OCI-LY7 (cell line): ENCODE data around the gene PCDHGA7. TPM values are rescaled to one million over a fixed set of nuclear protein-coding genes. Genes with fewer than 3 reads are reported as not detected.

Experiments
- BruUV-seq: library from RNA; stranded (reverse); fragments of 400-500 nt; replicated peaks from 2 replicates; lab custom pipeline; 2021; lab: Mats Ljungman, UMichigan
- CTCF ChIA-PET: fragments of 300-600 bp; sonication (Branson Sonifier 250); formaldehyde crosslinking; loops from one replicate; lab custom pipeline; 2022; ENCODE audit warnings: antibody characterized with exemption; ENCODE audit not compliant: unreplicated experiment; lab: Charles Lee
- POLR2A ChIA-PET: fragments of 300-600 bp; sonication (Branson Sonifier 250); formaldehyde crosslinking; loops from one replicate; lab custom pipeline; 2022; ENCODE audit warnings: antibody characterized with exemption; lab: Charles Lee
- DNase-seq: peaks from one replicate; pipeline ENCODE4 v3.0.0-alpha.2; 2015; ENCODE audit warnings: low spot score
- H2AFZ ChIP-seq: fragments of 200-600 bp; sonication (generic), shearing (Covaris generic); 2 replicates; pipeline ENCODE4 v1.6.1; 2014; ENCODE audit warnings: mild to moderate bottlenecking, antibody characterized with exemption, low read length, moderate library complexity
- H3K27ac ChIP-seq: fragments of 200-600 bp; sonication (generic); 2 replicates; pipeline ENCODE4 v1.5.1; 2014; ENCODE audit warnings: mixed run types, low read depth, mild to moderate bottlenecking, moderate library complexity, low read length, inconsistent platforms; ENCODE audit not compliant: poor library complexity, severe bottlenecking
- H3K36me3 ChIP-seq: fragments of 200-600 bp; sonication (generic); 2 replicates; pipeline ENCODE4 v1.6.1; 2014; ENCODE audit warnings: mild to moderate bottlenecking, antibody characterized with exemption, low read length, moderate library complexity, mixed read lengths; ENCODE audit not compliant: insufficient read depth
- H3K4me1 ChIP-seq: fragments of 200-600 bp; sonication (generic); 2 replicates; pipeline ENCODE4 v1.5.1; 2014; ENCODE audit warnings: mild to moderate bottlenecking, low read length; ENCODE audit not compliant: insufficient read depth, poor library complexity, severe bottlenecking
- H3K4me2 ChIP-seq: fragments of 200-600 bp; sonication (generic); 2 replicates; pipeline ENCODE4 v1.6.1; 2014; ENCODE audit warnings: mild to moderate bottlenecking, low read length
- H3K4me3 ChIP-seq: fragments of 200-600 bp; sonication (generic); 2 replicates; pipeline ENCODE4 v1.5.1; 2014; ENCODE audit warnings: mild to moderate bottlenecking, low read depth, low read length; ENCODE audit not compliant: poor library complexity, severe bottlenecking
- H3K79me2 ChIP-seq: fragments of 200-600 bp; sonication (generic); 2 replicates; pipeline ENCODE4 v1.6.1; 2016; ENCODE audit warnings: low read depth, mild to moderate bottlenecking, low read length, moderate library complexity, mixed read lengths; ENCODE audit not compliant: insufficient read depth
- H3K9me2 ChIP-seq: fragments of 200-600 bp; sonication (generic); 2 replicates; pipeline ENCODE4 v1.6.1; 2016; ENCODE audit warnings: mild to moderate bottlenecking, low read length, mixed read lengths; ENCODE audit not compliant: insufficient read depth
- H3K9me3 ChIP-seq: fragments of 200-600 bp; sonication (generic); 2 replicates; pipeline ENCODE4 v1.6.1; 2014; ENCODE audit warnings: mild to moderate bottlenecking, mixed run types, low read length, mixed read lengths
- H4K20me1 ChIP-seq: fragments of 200-600 bp; sonication (generic); 2 replicates; pipeline ENCODE4 v1.6.1; 2014; ENCODE audit warnings: mild to moderate bottlenecking, antibody characterized with exemption, low read length, moderate library complexity, mixed read lengths; ENCODE audit not compliant: insufficient read depth
- CTCF ChIP-seq: fragments of 200-600 bp; sonication (generic); conservative IDR thresholded peaks from 2 replicates; pipeline ENCODE4 v1.5.1; 2014; ENCODE audit warnings: mild to moderate bottlenecking, antibody characterized with exemption, low read length, moderate library complexity, mixed read lengths
- EZH2phosphoT487 ChIP-seq: fragments of 200-600 bp; sonication (generic); IDR thresholded peaks from 2 replicates; pipeline ENCODE4 v1.6.1; 2018; ENCODE audit warnings: low read depth, borderline replicate concordance, mild to moderate bottlenecking, mixed run types, antibody characterized with exemption, low read length, moderate library complexity, mixed read lengths
- intact Hi-C: fragments of 100-400 bp; cut with micrococcal nuclease; formaldehyde crosslinking; loops from one replicate; pipeline ENCODE4 v1.10.0; 2022; ENCODE audit not compliant: unreplicated experiment
- total RNA-seq, 2 experiments: library from RNA; depleted of rRNA in 1 of 2; stranded (reverse); fragments of >200 nt in 1 of 2; shearing (Covaris generic) in 1 of 2; gene quantifications; 2 replicates each; pipeline ENCODE4 v1.2.3, GENCODE V29; 2014 to 2022

PCDHGA7 gene
- total RNA-seq, 2 experiments from 2014 or later = 5.6 to 6.4 TPM

DNA sequence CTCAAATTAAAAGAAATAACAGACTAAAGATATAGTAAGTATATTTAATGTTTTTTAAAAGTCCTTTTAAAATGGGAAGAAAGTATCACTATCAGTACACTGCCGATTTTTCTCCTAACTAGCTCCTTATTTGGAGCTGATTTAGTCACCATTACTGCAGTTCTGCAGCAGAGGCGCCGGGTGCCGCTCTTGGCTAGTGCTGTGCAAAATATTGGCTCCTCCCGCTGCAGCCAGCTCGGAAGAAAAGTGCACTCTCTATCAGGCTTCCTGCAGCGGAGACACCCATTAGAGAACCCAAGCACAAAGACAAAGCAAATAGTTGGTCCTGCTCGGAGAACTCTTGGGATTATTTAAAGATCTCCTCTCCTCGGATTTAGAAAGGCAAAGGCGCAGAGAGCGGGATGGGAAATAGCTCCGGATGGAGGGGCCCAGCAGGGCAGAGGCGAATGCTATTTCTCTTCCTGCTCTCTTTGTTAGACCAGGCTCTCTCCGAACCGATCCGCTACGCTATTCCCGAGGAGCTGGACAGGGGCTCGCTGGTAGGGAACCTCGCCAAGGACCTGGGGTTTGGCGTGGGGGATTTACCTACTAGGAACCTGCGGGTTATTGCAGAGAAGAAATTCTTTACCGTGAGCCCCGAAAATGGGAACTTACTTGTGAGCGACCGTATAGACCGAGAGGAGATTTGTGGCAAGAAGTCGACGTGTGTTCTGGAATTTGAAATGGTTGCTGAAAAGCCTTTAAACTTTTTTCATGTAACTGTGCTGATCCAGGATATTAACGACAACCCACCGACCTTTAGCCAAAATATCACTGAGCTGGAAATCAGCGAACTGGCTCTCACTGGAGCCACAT lies 12.3 kb upstream of the PCDHGA7 start, which contains the start of gene PCDHGB3:
TSS of gene PCDHGB3 (plus strand) at position 249 of the 855 bp plus-strand sequence. CDS start at position 402, 153 bp downstream.
- Histone ChIP-seq H2AFZ (peak within 1 kb of the TSS; percentile 73), H3K4me1 (peaks cover 12% of the 10 kb centered on the region), H3K36me3 (peaks cover 17% of the 10 kb centered on the region), H3K4me2 (peak within 1 kb of the TSS; percentile 55), H3K4me3 (peak within 1 kb of the TSS; percentile 34), H3K9me2 (no peaks in the 10 kb centered on the region), H3K9me3 (no peaks in the 10 kb centered on the region), H3K27ac (no peak within 1 kb of the TSS), H3K79me2 (no peaks in the 10 kb centered on the region), H4K20me1 (no peaks in the 10 kb centered on the region)
- ChIA-PET POLR2A (interaction anchor here (0.5 to 1.6 kb wide), 12 partner anchors 11 to 685 kb away, joined by 3 to 7 read pairs (median 3); partner anchors contain the start of genes PCDHB15 and PCDHGB5), CTCF (interaction anchor here (0.6 to 1.5 kb wide), 10 partner anchors 10 to 194 kb away, joined by 3 to 5 read pairs (median 4); partner anchors contain the start of genes PCDHGA10, PCDHGA11 and PCDHGB2)
- TF ChIP-seq EZH2phosphoT487 (no peak), CTCF (peak; percentile 72)
- intact Hi-C loops = loop anchor here (5.0 kb wide), 1 partner anchor 187 kb away; no protein-coding TSS in a partner anchor
- no TSS peak for BruUV-seq
- DNase-seq = peak; percentile 61

DNA sequence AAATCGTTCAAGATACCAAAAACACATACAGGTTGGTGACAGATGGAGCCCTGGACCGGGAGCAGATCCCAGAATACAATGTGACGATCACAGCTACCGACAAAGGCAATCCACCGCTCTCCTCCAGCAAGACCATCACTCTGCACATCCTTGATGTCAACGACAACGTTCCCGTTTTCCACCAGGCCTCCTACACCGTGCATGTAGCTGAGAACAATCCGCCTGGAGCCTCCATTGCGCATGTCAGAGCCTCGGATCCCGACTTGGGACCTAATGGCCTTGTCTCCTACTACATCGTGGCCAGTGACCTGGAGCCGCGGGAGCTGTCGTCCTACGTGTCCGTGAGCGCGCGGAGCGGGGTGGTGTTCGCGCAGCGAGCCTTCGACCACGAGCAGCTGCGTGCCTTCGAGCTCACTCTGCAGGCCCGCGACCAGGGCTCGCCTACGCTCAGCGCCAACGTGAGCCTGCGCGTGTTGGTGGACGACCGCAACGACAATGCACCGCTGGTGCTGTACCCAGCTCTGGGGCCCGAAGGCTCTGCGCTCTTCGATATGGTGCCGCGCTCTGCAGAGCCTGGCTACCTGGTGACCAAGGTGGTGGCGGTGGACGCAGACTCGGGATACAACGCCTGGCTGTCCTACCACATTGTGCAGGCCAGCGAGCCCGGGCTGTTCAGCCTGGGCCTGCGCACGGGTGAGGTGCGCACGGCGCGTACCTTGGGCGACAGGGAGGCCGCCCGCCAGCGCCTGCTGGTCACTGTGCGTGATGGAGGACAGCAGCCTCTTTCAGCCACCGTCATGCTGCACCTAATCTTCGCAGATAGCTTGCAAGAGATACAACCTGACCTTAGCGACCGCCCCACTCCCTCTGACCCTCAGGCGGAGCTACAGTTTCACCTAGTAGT lies 10.7 kb upstream of the PCDHGA7 start:
- no peak overlapping the region for H3K4me2 ChIP-seq
- H3K4me1 ChIP-seq = peaks cover 12% of the 10 kb centered on the region
- no peak overlapping the region for H3K27ac ChIP-seq
- H3K36me3 ChIP-seq = peaks cover 11% of the 10 kb centered on the region; the same call in 1 of the 2 replicates
- no peak for TF ChIP-seq EZH2phosphoT487
- TF ChIP-seq CTCF = no peak
- ChIA-PET POLR2A (no interaction called here), CTCF (interaction anchor here (0.9 kb wide), 1 partner anchor 12 kb away, joined by 3 read pairs; no protein-coding TSS in a partner anchor)
- intact Hi-C loops = loop anchor here (5.0 kb wide), 1 partner anchor 185 kb away; no protein-coding TSS in a partner anchor
- no TSS peak for BruUV-seq
- H3K9me2 ChIP-seq = no peaks in the 10 kb centered on the region
- no peak for DNase-seq
- H2AFZ ChIP-seq = no peak overlapping the region
- H3K4me3 ChIP-seq = no peak overlapping the region
- H3K9me3 ChIP-seq = no peaks in the 10 kb centered on the region
- H4K20me1 ChIP-seq = no peaks in the 10 kb centered on the region
- H3K79me2 ChIP-seq = no peaks in the 10 kb centered on the region
